Neutrophil (primary cell): ENCODE measurements around the gene XIRP1.

ENCODE experiments used
- H3K27ac ChIP-seq: fragments of 200-600 bp; sonication (generic); 2 replicates; pipeline ENCODE4 v1.5.1; 2016; ENCODE audit warnings: mild to moderate bottlenecking, moderate library complexity
- H3K27me3 ChIP-seq: fragments of 200-600 bp; sonication (generic); 2 replicates; pipeline ENCODE4 v1.6.0; 2016; ENCODE audit warnings: mild to moderate bottlenecking
- H3K36me3 ChIP-seq: fragments of 200-600 bp; sonication (generic); 2 replicates; pipeline ENCODE4 v1.5.1; 2017
- H3K4me1 ChIP-seq, 2 experiments: fragments of 200-600 bp in 1 of 2; sonication (generic) in 1 of 2; 1 replicate in 1 of 2; 2 replicates in 1 of 2; pipeline versions ENCODE4 v1.5.1 to v1.6.1; 2013 to 2016; ENCODE audit warnings: low read depth in 1 of 2, low read length in 1 of 2, mild to moderate bottlenecking in 1 of 2, moderate library complexity in 1 of 2; ENCODE audit not compliant: control insufficient read depth in 1 of 2, insufficient read depth in 1 of 2
- H3K4me3 ChIP-seq, 2 experiments: fragments of 200-600 bp in 1 of 2; sonication (generic) in 1 of 2; 1 replicate in 1 of 2; 2 replicates in 1 of 2; pipeline ENCODE4 v1.5.1; 2013 to 2016; ENCODE audit warnings: low read depth in 1 of 2, low read length in 1 of 2, mild to moderate bottlenecking in 1 of 2, moderate library complexity in 1 of 2
- H3K9me3 ChIP-seq: fragments of 200-600 bp; sonication (generic); 2 replicates; pipeline ENCODE4 v1.5.1; 2016
- CTCF ChIP-seq: fragments of 200-600 bp; sonication (generic); IDR thresholded peaks from 2 replicates; pipeline ENCODE4 v1.5.1; 2016; ENCODE audit warnings: antibody characterized with exemption

The XIRP1 gene

DNA sequence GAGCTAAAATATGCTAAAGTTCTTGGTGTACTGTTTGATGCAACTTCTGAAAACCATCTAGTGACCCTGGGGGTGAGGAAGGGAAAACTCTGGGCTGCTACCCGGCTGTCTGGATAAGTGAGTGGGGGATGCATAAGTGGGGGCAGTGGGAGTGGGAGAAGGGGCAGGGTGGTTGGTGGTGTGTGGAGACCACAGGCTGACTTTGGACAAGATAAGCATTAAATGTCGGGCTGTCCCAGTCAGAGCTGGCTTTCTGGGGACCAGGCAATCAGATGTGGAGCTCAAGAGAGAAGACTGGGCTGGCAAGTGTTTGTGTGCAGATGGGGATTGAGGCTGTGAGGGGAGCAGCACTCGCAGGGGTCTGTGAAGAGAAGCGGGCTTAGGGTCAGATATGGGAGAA is 11.0 kb upstream of the XIRP1 start:
- H3K27me3 ChIP-seq: no peaks in the 10 kb centered on the region

GRCh38 chr3:39202094-39202493 is 9.7 kb upstream of the XIRP1 start:
- no peak overlapping the region for H3K4me3 ChIP-seq
- no peaks in the 10 kb centered on the region for H3K9me3 ChIP-seq
- H3K36me3 ChIP-seq: no peaks in the 10 kb centered on the region
- H3K27ac ChIP-seq: no peak overlapping the region
- no peak for TF ChIP-seq CTCF
- no peaks in the 10 kb centered on the region for H3K4me1 ChIP-seq
- peaks cover 1% of the 10 kb centered on the region for H3K27me3 ChIP-seq

More for the DNA sequence above, 11.0 kb upstream of the XIRP1 start:
- Histone ChIP-seq H3K9me3 (no peaks in the 10 kb centered on the region), H3K36me3 (no peaks in the 10 kb centered on the region), H3K27ac (no peak overlapping the region), H3K4me3 (no peak overlapping the region), H3K4me1 (peaks cover under 1 to 2% of the 10 kb centered on the region in 2 experiments)
- TF ChIP-seq CTCF: no peak

DNA sequence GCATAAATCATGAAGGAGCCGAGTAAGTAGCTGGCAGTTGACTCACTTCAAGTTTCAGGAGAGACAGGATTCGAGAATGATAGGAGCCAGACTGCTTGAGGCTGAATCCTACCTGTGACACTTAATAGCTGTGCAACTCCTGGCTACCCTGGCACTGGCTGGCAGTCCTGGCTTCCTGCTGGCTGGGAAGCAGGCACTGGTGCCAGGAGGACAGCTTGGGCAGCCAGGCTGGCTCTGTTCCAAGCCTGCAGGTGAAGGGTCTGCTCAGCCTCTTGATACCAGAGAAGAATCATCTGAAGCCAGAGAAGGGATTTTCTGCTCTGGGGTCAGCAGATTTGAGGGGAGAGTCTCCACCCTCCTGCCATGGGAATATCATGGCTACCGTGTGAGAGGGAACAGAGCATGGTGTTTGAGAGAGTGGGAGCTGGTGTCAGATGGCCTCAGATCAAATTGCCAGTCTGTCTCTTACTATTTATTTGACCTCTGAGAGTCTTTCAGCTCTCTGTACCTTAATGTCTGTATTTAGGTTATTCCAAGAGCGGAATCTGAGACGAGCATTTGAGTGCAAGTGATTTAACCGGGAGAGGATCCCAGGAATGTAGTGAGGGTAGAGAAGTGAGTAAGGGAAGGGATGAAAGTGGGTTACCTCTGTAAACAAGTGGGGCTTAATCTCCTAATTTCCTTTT is 4.4 kb upstream of the XIRP1 start:
- H3K27me3 ChIP-seq: peaks cover 10% of the 10 kb centered on the region
- no peak overlapping the region for H3K4me3 ChIP-seq
- no peak overlapping the region for H3K27ac ChIP-seq
- no peaks in the 10 kb centered on the region for H3K36me3 ChIP-seq
- TF ChIP-seq CTCF: no peak
- no peaks in the 10 kb centered on the region for H3K4me1 ChIP-seq
- no peaks in the 10 kb centered on the region for H3K9me3 ChIP-seq

DNA sequence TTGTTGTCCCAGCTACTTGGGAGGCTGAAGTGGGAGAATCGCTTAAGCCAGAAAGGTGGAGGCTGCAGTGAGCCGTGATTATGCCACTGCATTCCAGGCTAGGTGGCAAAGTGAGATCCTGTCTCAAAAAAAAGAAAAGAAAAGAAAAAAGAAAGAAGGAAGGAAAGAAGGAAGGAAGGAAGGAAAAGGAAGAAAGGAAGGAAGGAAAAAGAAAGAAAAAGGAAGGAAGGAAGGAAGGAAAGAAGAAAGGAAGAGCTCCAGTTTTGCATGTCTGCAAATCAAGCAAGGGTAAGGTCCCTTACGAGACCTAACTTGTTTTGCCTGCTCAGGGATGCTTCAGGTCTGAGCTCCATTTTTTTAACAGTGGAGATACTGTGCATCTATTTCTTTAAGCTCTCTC is 3.6 kb upstream of the XIRP1 start:
- Histone ChIP-seq H3K27me3 (peaks cover 10% of the 10 kb centered on the region), H3K4me3 (no peak overlapping the region), H3K4me1 (no peaks in the 10 kb centered on the region), H3K27ac (no peak overlapping the region), H3K9me3 (no peaks in the 10 kb centered on the region), H3K36me3 (no peaks in the 10 kb centered on the region)
- no peak for TF ChIP-seq CTCF

GRCh38 chr3:39193391-39193790 is 996 bp upstream of the XIRP1 start:
- H3K27ac ChIP-seq: no peak overlapping the region
- H3K9me3 ChIP-seq: no peaks in the 10 kb centered on the region
- H3K36me3 ChIP-seq: no peaks in the 10 kb centered on the region
- peaks cover 10% of the 10 kb centered on the region for H3K27me3 ChIP-seq
- TF ChIP-seq CTCF: no peak
- H3K4me3 ChIP-seq: no peak overlapping the region
- no peaks in the 10 kb centered on the region for H3K4me1 ChIP-seq
